HG03139 (cell line): Measurements from ENCODE around the gene EXT2.

Experiments
- ATAC-seq: cut with Tn5 transposase; IDR thresholded peaks from one replicate; pipeline ENCODE4 v1.9.1; 2021; ENCODE audit not compliant: unreplicated experiment

EXT2 gene

DNA sequence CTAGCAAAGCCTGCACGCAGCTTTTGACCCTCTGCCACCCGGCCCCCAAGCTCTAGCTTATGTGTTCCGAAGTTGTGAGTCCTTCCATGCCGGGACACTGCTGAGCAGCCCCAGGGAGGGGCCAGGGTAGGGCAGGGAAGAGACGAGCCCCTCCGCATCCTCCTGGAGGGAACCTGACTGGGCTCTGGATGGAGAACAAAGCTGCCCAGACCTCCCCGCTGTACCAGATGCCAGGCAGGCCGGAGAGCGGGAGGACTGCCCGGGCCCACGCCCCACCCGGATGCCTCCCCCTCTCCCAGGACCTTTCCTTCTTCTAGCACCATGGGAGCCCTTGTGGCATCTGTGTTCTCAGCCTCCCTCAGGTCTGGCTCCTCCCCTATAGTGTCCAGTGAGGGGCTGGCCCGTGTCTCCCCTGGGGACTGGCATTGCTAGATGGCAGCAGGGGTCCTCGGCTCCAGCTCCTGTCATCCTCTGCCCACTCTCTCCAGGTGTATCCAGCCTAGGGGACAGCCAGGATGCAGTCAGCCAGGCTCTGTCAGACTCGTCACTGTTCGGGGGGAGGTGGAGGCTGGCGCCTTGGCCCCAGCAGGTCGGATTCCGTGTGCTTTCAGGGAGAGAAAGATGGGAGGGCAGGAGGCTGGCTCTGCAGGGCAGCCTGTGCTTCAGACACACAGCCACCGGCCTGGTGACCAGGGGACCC is 168.4 kb downstream of the EXT2 start:
- no peak for ATAC-seq

DNA sequence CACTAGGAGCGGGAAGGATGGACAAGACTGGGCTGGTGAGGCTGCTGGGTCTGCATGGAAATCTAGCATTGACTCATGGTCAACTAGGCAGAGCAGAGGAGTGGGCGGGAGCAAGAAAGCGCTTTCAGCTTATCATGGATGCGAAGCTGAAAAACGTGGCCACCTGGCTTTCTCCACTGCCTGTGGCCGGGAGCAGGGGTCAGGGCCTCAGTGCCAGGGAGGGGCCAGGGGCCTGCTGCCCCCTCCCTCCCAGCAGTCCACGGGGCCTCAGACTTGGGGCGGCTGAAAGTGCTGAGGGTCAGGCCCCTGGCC is 168.9 kb downstream of the EXT2 start:
- no peak for ATAC-seq

GRCh38 chr11:44264761-44265160 is 169.3 kb downstream of the EXT2 start:
- no peak for ATAC-seq

DNA sequence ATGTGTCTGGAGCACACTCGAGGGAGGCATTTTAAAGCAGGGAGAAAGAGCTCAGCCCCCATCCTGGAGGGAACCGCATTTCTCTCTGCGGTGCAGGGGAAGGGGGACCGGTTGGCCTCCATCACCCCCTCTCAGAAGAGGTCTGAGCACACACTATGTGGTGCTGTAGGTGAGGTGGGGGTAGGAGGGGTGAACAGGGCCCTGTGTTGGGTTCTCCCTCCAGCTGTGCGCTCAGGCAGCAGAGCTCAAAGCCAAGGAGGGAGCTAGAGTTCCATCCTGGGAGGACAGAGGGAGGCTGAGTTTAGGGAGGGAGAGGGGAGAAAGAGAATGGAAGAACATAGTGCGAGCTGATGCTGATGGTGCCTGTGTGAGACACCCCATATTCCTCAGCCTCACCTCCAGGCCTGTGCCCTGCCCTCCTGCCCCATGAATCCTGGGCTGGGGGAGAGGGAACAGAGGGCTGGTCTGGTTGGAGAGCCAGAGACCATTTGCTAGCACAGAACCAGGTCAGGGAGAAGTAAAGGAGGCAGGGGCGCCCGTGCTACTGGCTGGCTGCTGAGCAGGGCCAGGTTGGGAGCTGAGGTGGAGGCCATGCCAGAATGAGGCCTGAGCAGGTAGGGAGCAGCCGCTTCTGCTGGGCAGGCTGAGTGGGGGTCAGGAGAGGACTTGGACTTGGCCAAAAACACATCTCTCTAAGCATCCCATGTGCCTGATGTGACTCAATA is 170.7 kb downstream of the EXT2 start:
- no peak for ATAC-seq

DNA sequence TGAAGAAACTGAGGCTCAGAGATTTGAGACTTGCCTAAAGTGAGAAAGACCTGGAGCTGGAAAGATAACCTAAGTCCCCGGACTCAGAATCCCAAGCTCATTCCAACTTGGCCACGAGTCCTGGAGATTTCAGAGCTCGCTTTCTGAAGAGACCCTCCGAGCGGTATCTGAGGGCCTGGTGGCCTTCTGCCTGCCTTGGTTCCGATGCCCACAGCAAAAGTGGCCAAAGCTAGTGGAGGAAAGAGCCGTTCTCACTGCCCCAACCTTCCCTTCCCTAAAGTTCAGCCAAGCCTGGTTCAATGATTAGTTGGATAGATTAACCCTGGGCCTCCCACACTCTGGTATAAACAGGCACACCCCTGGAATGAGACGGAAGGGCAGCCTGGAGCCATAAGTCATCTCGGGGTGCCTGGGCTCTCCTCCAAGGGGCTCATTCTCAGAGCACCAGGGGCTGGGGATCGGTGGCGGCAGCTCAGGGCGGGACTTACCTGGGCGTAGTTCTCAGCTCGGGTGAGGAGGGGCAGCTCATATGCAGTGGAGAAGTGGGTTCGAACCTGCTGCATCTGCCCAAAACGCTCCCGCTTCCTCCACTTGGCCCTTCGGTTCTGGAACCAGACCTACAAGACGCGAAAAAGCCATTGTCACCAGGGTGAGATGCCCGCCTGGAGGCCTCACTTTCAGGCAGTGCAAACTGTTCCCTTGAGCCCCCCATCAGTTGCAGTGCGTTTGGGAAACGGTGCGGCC is 171.7 kb downstream of the EXT2 start:
- no peak for ATAC-seq

DNA sequence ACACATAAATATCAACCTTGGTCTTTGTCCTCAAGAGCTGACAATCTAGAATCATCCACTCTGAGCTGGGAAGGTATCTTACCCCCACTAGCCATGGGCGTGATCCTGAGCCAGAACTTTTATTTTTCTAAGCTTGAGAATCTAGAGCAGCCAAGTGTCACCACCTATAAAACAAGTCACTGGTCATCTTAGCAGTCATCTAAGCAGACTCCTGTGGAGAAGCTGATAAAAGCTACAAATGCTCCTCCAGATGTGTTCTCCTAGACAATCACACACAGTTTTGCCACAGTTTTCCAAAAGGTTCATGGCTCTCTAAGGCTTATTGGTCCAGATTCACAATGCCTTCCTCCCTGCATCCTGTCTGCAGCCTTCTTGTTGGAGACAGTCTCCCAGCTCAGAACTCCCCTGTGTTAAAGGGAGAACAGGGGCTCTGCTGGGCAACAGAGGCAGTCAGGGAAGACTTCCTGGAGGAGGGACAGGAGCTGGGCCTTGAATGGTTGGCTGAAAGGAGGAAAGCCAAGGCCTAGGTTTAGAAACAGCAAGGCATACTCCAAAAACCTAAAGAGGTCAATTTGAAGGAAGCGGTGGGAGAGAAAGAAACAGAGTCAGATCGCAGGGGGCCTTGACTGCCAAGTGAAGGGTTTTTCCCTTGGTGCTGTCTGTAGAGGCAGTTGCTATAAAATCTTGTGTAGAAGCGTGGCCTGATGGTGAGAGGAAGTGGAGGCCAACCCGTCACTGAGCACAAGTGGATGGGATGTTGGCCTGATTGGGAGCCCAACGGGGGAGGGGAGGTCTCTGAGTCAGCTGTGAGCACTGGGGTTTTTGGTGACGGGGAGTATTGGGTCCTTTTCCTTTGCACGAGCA is 172.5 kb downstream of the EXT2 start:
- ATAC-seq: no peak

GRCh38 chr11:44268614-44269080 is 173.2 kb downstream of the EXT2 start:
- ATAC-seq: no peak

- ATAC-seq: no peak
Measured at GRCh38 chr11:44269369-44270351, 174.2 kb downstream of the EXT2 start.

GRCh38 chr11:44270403-44271273 is 175.2 kb downstream of the EXT2 start:
- ATAC-seq: no peak

- ATAC-seq: no peak
Measured at GRCh38 chr11:44271286-44271685, 175.8 kb downstream of the EXT2 start.

DNA sequence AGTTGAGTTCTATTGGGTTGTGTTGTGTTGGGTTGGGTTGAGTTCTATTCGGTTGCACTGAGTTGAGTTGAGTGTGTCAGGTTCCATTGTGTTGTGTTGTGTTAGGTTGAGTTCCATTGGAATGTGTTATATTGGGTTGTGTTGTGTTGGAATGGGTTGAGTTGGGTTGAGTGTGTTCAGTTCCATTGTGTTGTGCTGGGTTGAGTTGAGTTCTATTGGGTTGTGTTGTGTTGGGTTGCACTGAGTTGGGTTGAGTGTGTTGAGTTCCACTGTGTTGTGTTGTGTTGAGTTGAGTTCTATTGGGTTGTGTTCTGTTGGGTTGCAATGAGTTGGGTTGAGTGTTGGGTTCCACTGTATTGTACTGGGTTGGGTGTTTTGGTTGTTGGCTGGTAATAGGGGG is 178.9 kb downstream of the EXT2 start:
- no peak for ATAC-seq

DNA sequence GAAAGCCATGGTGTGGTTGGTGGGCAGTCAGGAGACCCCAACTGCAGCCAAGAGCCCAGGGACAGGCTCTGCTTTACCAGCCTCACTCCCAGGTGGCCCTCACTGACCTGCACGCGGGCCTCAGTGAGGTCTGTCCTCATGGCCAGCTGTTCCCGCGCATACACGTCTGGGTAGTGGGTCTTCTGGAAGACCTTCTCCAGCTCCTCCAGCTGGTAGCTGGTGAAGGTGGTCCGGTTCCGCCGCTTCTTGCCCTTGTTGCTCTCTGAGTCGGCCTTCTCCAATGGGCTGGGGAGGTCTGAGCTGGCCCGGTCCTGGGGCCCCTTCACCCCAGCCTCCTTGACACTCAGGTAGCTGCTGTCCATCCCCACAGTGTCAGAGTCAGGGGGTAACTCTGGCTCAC is 179.8 kb downstream of the EXT2 start:
- ATAC-seq: no peak

DNA sequence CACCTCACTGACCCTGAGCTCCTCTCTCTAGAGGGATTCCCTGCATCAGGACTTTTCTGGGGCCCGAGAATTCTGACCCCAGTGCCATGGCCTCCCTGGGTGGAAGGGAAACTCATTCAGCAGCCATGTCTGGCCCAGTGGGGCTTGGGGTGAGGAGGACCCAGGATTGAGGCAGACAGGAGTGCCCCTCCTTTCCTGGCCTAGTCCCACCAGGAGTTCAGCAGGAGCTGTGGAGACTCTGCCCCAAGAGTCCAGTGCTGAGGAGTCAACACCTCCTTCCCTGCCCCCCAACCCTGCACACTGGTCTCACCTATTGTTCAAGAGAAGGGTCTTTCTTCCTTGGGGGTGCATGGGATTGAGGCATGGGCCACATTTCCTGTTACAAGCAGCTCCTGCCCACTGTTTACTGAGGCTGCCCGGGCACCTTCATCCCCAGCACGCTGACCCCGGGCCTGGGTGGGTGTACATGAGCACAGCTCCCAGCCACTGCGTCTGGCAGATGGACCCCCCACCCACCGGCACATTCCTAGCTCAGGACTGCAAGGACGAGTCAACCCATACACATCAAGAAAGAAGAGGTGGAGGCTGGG is 180.6 kb downstream of the EXT2 start:
- ATAC-seq: no peak

DNA sequence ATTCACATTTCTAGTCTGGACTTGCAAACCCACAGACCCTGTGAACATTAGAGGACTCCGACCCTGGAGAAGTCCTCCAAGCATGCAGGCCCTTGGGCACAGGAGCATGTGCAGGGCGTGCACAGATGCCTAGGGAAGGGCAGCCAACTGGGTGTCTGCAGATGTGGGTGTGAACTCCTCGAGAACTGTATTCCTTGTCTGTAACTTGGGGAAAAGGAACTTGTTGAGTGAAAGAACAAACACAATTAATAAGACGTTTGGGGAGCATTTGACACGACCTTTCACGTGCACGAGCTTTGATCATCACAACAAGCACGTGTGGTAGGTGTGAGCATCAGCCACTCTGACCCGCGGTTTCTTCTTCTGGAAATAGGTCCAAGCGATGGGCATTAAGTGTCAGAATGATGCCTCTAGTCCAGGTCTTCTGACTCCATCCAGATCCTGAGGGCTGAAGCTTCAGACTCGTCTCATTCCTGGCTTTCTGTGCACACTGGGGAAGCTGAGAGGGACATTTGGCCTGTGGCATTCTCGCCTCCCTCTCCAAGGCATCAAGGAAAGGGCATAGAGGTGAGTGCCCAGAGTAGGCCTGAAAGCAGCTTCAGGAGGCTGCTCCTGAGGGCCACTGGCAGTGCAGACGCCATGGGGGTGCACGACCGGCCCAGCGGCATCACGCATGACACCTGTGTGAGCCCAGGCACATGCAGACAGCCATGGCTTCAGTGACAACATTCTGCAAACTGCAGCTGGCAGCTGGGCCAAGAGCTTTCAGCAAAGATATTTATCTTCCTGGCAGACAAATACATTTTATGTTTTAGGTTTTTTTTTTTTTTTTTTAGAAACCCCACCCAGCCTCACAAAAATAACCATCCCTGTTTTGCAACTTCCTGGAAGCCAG is 182.0 kb downstream of the EXT2 start:
- ATAC-seq: no peak

DNA sequence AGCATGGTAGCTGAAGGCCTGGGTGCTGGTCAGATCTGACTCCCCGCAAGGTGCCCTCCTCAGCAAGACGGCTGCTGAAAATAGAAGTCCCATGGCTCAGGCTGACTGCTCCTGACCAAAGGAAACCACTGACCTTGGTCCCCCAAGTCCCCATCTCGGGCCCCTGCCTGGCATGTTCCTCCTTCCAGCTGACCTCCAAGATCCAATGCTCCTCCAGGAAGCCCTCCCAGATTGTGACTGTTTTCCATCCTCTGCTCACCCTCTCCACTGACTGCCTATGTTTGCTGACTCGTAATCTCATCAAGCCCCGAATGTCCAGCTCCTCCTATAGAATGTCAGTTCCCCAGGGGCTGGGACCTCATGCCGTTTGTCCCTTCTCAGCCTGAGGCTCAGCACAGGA is 184.0 kb downstream of the EXT2 start:
- no peak for ATAC-seq

GRCh38 chr11:44280257-44280656 is 184.8 kb downstream of the EXT2 start:
- ATAC-seq: no peak

GRCh38 chr11:44281151-44281550 is 185.7 kb downstream of the EXT2 start:
- no peak for ATAC-seq

GRCh38 chr11:44282620-44283019 is 187.1 kb downstream of the EXT2 start:
- no peak for ATAC-seq
